ENCODE measurements around the gene FOXJ3. TPM values are rescaled to one million over a fixed set of nuclear protein-coding genes. Genes with fewer than 3 reads are reported as not detected.

FOXJ3 gene
- total and polyA plus RNA-seq, 2 of the 13 experiments (the other 11 are each of a cell fraction or from before 2014, with no cell fraction given) = 16.6 to 48.5 TPM

- Histone ChIP-seq H3K27ac (ENCODE audit: extremely low read length, insufficient read depth, low read length) (no peak overlapping the region), H3K4me3 (replicated peaks in 1 of 3; ENCODE audit: insufficient read depth in 1 of 3, low read depth in 2 of 3, low read length in 3 of 3) (no peak overlapping the region), H3K27me3 (ENCODE audit: control insufficient read depth in 1 of 2, insufficient read depth in 2 of 2, low read length in 2 of 2) (peaks cover 0 to 16% of the 10 kb centered on the region in 2 experiments; a peak in 2 of 5 replicates), H3K9me3 (ENCODE audit: low read length) (no peaks in the 10 kb centered on the region), H3K9ac (ENCODE audit: insufficient read depth, low read depth, low read length) (no peak overlapping the region), H3K79me2 (ENCODE audit: insufficient read depth, low read length) (no peaks in the 10 kb centered on the region), H3K36me3 (replicated peaks in 1 of 2; ENCODE audit: control insufficient read depth in 1 of 2, insufficient read depth in 2 of 2, low read length in 2 of 2) (no peaks in the 10 kb centered on the region), H2AFZ (ENCODE audit: low read length) (no peak overlapping the region), H4K20me1 (ENCODE audit: insufficient read depth, low read length) (no peaks in the 10 kb centered on the region), H3K4me2 (ENCODE audit: low read depth, low read length) (0 out of 2 replicates have a peak overlapping the region, but pooled peaks have one; percentile 55), H3K4me1 (ENCODE audit: insufficient read depth, low read length) (peaks cover 44% of the 10 kb centered on the region)
- BruUV-seq (replicated peaks) = no TSS peak
- TF ChIP-seq CEBPB (IDR thresholded peaks at IDR 0.05; ENCODE audit: borderline replicate concordance, low read depth, low read length) = no peak
- TF ChIP-seq ZBTB39 (CRISPR knock-in tag; IDR thresholded peaks at IDR 0.05) = no peak
- TF ChIP-seq POLR2A (IDR thresholded peaks at IDR 0.05; ENCODE audit: insufficient read depth in 1 of 2, low read depth in 2 of 2, low read length in 2 of 2) = no peak
- TF ChIP-seq ZXDC (CRISPR knock-in tag; IDR thresholded peaks at IDR 0.05) = no peak
- peak; percentile 85 for TF ChIP-seq ZNF629 (CRISPR knock-in tag; conservative IDR thresholded peaks at IDR 0.05)
- TF ChIP-seq ZNF772 (CRISPR knock-in tag; IDR thresholded peaks at IDR 0.05) = no peak
- ATAC-seq = peak; percentile 2; the same call in 2 of the 3 replicates
- ChIA-PET CTCF (ENCODE audit: low intra/inter-chr PET ratio, low total read pairs) (no interaction called here), POLR2A (no interaction called here)
- whole genome bisulfite sequencing (ENCODE audit: low lambda C conversion rate) = 36% methylated on average over 11 of the region's 16 CpGs
- intact Hi-C loops (cut with micrococcal nuclease; ENCODE audit: unreplicated experiment) = no loop called here
- no peak for FAIRE-seq
- in situ Hi-C loops (cut with HindIII; ENCODE audit: extremely low pct_ligation_motif_present, low pct_unique_long_range_greater_than_20kb) = no loop called here
- no peak for DNase-seq (ENCODE audit: low spot score)
Observed at GRCh38 chr1:42163536-42164503, 171.2 kb downstream of the FOXJ3 start.
